ENCODE measurements around the gene CCDC92. TPM values are rescaled to one million over a fixed set of nuclear protein-coding genes. Genes with fewer than 3 reads are reported as not detected.

CCDC92 gene
- total RNA-seq, 1 donor from 2014 or later: 4.5 TPM

DNA sequence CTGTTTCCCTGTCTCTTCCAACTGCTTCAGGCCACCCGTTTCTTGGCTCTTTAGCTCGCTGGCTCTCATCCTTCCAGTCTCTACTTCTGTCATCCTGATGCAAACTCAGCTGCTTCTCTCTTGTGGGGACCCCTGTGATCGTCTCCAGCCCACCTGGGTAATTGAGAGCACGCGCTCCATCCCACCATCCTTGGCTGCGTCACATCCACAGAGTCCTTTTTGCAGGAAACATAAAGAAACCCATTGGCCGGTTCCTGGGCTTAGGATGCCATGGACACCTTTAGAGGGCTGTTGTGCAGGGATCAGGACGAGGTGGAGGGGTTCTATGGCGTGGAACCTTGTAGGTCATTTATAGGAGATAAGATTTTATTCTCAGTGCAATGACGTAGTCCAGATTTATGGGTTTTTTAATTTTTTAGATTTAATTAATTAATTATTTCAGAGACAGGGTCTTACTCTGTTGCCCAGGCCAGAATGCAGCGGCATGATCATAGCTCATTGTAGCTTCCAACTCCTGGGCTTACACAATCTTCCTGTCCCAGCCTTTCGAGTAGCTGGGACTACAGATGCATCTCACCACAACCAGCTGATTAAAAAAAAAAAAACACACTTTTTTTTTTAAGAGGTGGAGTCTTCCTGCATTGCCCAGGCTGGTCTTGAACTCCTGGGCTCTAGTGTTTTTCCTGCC, 82.6 kb downstream of the CCDC92 start:
- FAIRE-seq (no peak), DNase-seq (ENCODE audit: low read depth) (no peak)
- Histone ChIP-seq H3K27me3 (ENCODE audit: control insufficient read depth, insufficient read depth, low read length) (peaks cover 4% of the 10 kb centered on the region), H3K4me3 (ENCODE audit: low read depth, low read length) (no peak overlapping the region), H3K36me3 (ENCODE audit: control insufficient read depth, insufficient read depth, low read length) (no peaks in the 10 kb centered on the region)
- TF ChIP-seq, protein P1, sequence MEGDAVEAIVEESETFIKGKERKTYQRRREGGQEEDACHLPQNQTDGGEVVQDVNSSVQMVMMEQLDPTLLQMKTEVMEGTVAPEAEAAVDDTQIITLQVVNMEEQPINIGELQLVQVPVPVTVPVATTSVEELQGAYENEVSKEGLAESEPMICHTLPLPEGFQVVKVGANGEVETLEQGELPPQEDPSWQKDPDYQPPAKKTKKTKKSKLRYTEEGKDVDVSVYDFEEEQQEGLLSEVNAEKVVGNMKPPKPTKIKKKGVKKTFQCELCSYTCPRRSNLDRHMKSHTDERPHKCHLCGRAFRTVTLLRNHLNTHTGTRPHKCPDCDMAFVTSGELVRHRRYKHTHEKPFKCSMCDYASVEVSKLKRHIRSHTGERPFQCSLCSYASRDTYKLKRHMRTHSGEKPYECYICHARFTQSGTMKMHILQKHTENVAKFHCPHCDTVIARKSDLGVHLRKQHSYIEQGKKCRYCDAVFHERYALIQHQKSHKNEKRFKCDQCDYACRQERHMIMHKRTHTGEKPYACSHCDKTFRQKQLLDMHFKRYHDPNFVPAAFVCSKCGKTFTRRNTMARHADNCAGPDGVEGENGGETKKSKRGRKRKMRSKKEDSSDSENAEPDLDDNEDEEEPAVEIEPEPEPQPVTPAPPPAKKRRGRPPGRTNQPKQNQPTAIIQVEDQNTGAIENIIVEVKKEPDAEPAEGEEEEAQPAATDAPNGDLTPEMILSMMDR (IDR thresholded peaks at IDR 0.05; ENCODE audit: insufficient read depth, low read length, severe bottlenecking): no peak

DNA sequence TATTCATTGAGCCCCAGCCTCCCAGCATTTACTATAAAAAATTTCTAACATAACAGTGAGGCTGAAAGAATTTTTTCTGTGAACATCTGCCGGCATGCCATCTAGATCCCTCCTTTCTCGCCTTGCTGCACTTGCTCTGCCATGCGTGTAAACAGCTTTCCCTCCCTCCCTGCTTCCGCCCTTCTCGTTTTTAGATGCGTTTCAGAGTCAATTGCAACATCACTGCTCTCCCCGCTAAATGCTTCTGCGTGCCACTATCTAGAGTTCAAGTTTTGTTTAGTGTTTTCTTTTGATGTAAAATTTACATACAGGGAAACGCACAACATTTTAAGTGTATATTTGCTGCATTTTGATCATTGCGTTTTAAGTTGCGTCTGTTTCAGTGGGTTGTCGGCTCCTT, 83.6 kb downstream of the CCDC92 start:
- Histone ChIP-seq H3K27me3 (ENCODE audit: control insufficient read depth, insufficient read depth, low read length) (peaks cover 4% of the 10 kb centered on the region), H3K4me3 (ENCODE audit: low read depth, low read length) (no peak overlapping the region), H3K36me3 (ENCODE audit: control insufficient read depth, insufficient read depth, low read length) (no peaks in the 10 kb centered on the region)
- FAIRE-seq (no peak), DNase-seq (ENCODE audit: low read depth) (no peak)
- TF ChIP-seq, protein P1 (IDR thresholded peaks at IDR 0.05; ENCODE audit: insufficient read depth, low read length, severe bottlenecking): no peak

DNA sequence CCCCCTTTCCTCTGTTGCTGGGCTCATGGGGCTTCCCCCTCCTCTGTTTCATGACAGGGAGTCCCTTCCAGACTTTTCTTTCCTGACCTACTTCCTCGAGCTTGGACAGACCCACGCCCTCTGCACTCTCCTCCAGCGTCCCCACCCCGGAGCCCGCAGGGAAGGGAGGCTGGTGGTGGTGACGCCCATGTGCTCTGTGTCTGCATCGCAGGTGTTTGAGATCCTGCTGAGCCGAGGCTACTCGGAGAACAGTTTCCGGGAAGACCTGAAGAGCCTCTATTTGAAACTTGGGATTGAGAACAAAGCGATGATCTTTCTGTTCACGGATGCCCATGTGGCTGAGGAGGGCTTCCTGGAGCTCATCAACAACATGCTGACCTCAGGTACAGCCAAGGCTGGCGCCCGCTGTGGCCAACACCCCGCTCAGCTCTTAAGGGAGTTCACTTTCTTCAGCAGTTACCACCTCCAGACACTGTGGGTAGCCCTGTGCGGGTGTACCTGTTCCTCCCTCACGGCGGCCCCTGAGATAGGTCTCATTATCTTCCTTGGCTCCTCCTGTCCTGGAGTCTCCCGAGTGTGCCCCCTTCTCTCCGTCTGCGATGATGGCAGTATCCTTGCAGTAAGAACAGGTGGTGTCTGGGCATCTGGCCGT, 85.6 kb downstream of the CCDC92 start:
- FAIRE-seq (no peak), DNase-seq (ENCODE audit: low read depth) (no peak)
- H3K4me3 ChIP-seq (ENCODE audit: low read depth, low read length): no peak overlapping the region
- no peaks in the 10 kb centered on the region for H3K36me3 ChIP-seq (ENCODE audit: control insufficient read depth, insufficient read depth, low read length)
- TF ChIP-seq, protein P1 (IDR thresholded peaks at IDR 0.05; ENCODE audit: insufficient read depth, low read length, severe bottlenecking): no peak
- peaks cover 4% of the 10 kb centered on the region for H3K27me3 ChIP-seq (ENCODE audit: control insufficient read depth, insufficient read depth, low read length)

DNA sequence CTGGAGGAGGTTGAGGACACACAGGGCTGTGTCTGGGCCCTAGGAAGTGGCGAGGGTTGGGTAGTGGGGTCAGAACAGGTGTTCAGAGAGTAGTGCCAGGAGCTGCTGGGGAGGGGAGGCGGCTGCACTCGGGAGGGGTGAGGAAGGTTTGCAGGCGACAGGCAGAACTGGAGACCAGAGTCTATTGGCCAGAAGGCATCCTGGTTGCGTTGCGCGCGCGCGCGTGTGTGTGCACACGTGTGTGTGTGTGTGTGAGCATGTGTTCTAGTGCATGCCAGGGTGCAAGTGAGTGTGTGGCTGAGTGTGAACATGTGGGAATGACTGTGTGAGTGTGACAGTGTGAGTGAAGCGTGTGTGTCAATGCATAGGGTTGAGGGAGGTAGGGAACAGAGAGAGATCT, 86.4 kb downstream of the CCDC92 start:
- no peak for DNase-seq (ENCODE audit: low read depth)
- Histone ChIP-seq H3K36me3 (ENCODE audit: control insufficient read depth, insufficient read depth, low read length) (no peaks in the 10 kb centered on the region), H3K4me3 (ENCODE audit: low read depth, low read length) (no peak overlapping the region), H3K27me3 (ENCODE audit: control insufficient read depth, insufficient read depth, low read length) (peaks cover 2% of the 10 kb centered on the region)
- TF ChIP-seq, protein P1 (IDR thresholded peaks at IDR 0.05; ENCODE audit: insufficient read depth, low read length, severe bottlenecking): no peak
- no peak for FAIRE-seq

Other genes with a start within 250 kb of the CCDC92 start
- under 0.01 and 0.13 TPM in 2 replicates for gene DNAH10, start 210.5 kb downstream of the CCDC92 start, total RNA-seq
- gene ZNF664, start 384 bp upstream of the CCDC92 start, total RNA-seq: 83.2 and 88.2 TPM in 2 replicates

Measured in bronchial epithelial cell (primary cell).